CD4-positive, alpha-beta T cell treated with Interleukin-17A for 1 hour (primary cell): Measurements from ENCODE around the gene UBE2J1.
"Not testable (repeated sequence)": the region's sequence is repeated elsewhere in the genome, so short reads cannot be mapped to it uniquely, and the experiment has no call there.

Source experiments
- DNase-seq: peaks from one replicate; pipeline ENCODE4 v3.0.0-alpha.2; 2020

Gene UBE2J1

GRCh38 chr6:89315249-89315885 is 37.2 kb downstream of the UBE2J1 start, which contains the start of gene GABRR2:
GABRR2 (minus strand) TSS chr6:89315299; CDS start chr6:89315165, 134 bp downstream.
- no peak for DNase-seq

GRCh38 chr6:89314692-89315091 is 37.8 kb downstream of the UBE2J1 start:
- DNase-seq = no peak

DNA sequence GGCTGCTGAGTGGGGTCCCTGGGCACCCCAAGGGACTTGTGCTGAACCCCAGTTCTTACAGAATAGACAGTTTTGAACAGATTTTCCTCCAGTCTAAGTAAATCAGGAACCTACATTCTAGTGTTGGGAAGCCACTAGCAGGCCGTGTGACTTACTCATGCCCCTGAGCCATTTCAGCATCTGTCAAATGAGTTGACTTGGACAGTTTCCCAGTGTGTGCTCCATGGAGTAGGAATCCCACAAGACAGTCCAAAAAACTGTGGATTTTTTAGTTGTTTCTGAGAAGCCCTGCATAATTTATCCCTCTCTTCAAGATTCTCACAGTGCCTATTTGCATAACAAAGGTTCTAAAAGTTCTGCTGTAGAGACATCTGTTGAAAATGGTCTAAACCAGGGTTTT is 39.5 kb downstream of the UBE2J1 start:
- DNase-seq = no peak

DNA sequence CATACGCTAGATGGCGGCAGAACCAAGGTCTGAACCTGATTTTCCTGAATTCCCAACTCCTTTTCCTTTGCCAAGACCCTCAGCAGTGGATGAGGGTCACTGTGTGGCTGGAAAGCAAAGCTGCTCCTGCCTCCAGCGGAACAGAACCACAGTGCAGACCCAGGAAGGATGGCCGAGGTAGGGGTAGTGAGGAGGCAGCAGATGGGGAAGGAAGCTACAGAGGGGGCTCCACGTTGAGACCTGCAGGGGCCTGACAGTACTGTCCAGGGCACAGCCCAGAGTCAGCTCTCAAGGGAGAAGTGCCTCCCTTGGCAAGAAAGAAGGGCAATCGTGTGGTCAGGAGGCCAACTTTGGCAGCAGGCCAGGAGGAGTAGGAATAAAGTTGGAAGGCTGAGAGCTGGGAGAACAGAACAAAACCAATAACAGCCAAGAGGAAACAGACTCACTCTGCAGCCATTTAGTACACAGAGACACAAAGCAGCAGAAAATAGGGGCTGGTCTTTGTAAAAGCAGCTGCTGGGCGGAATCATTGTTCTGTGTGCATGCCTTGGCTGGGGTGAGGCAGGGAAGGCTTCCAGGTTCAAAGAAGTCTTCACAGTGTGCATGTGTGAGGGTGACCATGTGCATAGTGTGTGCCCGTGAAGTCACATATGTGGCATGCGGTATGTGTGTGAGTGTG is 40.5 kb downstream of the UBE2J1 start:
- no peak for DNase-seq

DNA sequence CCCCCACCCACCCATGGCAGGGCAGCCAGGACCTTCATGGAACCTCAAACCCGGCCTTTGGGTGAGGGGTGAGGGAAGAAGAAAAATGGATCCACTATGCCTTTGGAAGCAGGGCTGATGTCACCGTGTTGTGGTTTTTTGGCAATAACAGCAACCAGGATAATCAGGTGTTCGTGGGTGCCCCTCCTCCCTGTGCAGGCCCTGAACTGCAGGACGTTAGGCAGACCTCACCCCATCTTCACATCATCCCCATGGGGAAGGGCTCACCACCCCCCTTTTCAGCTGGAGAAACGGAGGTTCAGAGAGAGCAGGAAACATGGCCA is 41.0 kb downstream of the UBE2J1 start:
- no peak for DNase-seq

DNA sequence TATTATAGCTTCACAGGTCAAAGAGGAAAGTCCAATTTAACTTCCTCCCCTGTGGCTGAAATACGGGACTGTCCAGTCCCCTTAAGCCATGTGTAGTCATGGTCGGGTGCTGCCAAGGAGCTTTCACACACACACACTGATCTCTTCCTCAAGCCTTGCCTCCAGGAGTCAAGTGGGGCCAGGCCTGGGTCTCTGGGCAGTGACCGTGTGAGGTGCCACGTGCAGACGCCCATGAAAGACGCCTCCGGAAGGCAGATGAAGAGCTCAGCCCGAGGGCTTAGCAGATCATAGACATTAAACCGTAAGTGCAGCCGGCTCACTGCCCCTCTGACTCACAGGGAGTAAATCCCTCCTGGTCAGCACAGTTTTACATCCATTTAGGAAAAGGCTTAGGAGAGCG is 41.6 kb downstream of the UBE2J1 start:
- DNase-seq = no peak

DNA sequence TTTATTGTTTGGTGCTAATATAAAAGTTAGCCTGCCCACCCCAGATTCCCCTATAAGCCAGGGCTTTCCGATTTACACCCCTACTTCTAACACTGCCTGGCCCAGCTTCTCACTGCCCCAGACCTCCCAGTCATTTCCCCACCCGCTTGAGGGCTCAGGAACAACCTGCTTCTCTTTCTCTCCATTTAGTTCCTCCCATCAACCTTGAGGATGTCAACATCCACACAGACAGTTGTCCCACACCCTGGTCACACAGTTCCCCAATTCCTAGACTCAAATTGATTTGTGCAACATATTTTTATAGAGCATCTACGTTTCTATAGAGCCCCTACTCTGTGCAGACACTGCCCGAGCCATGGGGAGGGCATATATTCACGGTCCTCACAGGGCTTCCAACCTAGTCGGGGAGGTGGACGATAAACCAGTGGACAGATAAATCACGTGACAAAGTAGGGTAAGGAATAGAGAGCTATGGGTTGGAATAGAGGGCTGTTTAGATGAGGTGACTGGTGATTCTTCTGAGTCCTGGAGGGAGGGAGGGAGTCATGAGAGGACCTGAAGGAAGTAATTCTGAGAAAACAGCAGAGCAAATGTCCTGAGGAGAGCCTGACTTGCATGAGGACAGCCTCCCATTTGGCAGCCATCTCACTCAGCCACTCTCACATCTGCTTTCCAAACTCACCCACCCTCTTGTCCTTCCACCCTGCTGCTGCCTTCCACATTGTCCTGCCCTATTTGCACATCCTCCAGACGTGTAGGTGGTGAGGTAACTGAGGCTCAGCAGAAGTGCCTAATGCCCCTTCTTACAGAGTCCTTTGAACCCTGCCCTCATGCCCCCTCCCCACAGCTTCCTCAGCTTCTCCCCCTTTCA is 43.8 kb downstream of the UBE2J1 start:
- DNase-seq = no peak

- not testable (repeated sequence) for DNase-seq
Measured at GRCh38 chr6:89304517-89304916, 48.0 kb downstream of the UBE2J1 start.

GRCh38 chr6:89302936-89303335 is 49.6 kb downstream of the UBE2J1 start:
- no peak for DNase-seq

DNA sequence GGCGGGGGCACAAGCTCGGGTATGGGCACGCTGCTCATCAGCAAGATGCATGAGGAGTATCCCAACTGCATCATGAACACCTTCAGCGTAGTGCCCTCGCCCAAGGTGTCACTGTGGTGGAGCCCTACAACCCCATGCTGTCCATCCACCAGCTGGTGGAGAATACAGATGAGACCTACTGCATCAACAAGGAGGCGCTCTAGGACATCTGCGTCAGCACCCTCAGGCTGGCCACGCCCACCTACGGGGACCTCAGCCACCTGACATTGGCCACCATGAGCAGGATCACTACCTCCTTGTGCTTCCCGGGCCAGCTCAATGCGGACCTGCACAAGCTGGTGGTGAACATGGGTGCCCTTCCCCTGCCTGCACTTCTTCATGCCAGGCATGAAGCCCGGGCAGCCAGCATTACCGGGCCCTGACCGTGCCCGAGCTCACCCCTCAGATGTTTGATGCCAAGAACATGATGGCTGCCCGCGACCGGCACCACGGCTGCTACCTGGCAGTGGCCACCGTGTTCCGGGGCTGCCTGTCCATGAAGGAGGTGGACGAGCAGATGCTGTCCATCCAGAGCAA is 50.2 kb downstream of the UBE2J1 start:
- no peak for DNase-seq

DNA sequence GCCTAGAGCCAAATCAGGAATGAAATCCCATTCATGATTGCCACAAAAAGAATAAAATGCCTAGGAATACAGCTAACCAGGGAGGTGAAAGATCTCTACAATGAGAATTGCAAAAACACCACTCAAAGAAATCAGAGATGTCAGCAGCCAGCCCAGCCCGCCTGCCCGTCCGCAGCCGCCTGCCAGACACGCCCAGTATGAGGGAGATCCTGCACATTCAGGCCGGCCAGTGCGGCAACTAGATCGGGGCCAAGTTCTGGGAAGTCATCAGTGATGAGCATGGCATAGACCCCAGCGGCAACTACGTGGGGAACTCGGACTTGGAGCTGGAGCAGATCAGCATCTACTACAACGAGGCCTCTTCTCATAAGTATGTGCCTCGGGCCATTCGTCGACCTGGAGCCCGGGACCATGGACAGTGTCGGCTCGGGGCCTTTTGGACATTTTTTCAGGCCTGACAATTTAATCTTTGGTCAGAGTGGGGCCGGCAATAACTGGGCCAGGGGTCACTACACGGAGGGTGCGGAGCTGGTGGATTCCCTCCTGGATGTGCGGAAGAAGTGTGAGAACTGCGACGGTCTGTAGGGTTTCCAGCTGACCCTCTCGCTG is 50.8 kb downstream of the UBE2J1 start:
- DNase-seq = no peak

DNA sequence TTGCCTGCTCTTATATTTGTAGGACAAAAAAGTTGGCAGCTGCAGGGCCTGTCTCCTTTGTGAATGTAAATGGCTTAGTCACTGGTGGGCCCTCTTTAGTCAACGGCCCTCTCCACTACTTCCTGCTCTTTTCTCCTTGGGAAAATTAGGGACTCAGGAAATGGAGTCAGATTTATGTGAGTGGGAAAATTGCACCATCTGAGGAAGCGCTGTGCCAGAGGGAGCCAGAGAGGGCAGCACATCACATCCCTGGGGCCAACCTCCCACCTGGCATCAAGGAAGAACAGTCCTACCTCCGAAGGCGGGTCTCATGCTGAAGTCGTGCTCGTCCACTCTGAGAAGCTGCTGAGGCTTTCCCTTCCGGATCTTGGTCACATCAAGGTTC is 53.1 kb downstream of the UBE2J1 start:
- no peak for DNase-seq

DNA sequence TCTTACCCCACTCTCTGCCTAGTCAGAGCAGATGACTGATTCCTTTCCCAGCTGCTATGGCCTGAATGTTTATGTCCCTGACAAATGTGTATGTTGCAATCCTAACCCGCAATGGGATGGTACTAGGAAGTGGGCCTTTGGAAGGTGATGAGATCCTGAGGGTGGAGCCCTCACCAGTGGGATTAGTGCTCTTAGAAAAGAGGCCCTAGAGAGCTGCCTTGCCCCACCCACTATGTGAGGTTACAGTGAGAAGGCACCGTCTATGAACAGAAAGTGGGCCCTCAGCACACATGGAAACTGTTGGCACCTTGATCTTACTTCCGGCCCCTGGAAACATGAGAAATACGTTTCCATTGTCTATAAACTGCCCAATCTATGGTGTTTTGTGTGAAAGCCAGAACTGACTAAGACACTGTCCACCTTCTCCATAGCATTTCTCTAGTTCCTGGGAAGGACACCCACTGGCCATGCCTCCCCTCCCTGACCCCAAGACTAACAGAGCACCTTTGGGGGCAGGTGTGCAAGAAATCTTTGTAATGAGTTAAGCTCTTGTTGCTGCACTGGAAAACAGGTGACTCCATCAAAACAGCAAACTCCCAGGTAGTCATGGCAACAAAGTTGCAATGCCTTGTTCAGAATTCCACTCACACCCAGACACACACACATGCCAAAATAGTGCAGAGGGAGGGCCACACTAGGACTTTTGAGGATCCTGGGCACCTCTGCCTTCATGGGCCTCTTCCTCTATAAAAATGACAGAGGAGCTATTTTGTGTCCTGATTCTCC is 53.6 kb downstream of the UBE2J1 start:
- peak; percentile 64 for DNase-seq

DNA sequence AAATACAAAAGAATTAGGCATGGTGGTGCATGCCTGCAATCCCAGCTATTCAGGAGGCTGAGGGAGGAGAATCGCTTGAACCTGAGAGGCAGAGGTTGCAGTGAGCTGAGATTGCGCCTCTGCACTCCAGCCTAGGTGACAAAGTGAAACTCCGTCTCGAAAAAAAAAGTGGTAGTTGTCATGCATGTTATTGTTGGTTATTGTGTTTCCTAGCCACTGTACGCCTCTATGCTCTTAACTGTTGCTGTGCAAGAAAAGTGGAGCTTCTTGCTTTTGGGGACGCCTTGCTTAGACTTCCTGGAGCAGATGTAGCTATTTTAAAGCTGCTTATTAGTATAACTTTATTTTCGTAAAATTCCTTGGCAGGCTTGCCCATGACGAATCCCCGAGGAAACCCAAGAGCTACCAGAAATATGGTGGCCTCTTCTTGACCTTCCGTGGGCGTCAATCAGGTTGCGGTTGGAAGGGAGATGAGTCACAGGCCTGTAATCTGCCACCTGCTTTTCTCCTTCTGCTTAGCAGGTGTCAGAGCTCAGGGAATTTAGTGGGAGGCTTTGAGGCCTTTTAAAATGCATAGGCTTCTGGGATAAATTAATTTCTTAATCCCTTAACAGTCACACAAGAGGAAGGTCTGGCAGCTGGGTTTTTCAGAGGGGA is 54.7 kb downstream of the UBE2J1 start:
- peak; percentile 69 for DNase-seq

DNA sequence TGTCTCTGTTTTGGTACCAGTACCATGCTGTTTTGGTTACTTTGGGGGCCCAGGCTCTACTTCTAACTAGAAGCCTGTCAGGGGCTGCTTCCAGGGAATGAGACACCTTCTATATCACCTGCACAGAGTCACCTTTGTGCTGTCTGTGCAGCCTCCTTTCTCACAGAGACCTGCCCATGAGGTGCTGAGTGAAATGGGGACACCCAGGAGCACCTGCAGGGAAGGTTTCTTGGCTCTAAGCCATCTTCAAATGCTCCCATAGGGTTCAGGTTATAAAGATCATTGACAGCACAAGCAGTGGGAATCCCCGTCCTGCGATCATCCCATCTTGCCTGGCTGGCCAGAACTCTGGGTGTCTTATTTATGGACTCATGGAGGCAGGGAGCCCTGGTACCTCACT is 56.5 kb downstream of the UBE2J1 start:
- no peak for DNase-seq

- DNase-seq = not testable (repeated sequence)
Measured at GRCh38 chr6:89295116-89295515, 57.4 kb downstream of the UBE2J1 start.

DNA sequence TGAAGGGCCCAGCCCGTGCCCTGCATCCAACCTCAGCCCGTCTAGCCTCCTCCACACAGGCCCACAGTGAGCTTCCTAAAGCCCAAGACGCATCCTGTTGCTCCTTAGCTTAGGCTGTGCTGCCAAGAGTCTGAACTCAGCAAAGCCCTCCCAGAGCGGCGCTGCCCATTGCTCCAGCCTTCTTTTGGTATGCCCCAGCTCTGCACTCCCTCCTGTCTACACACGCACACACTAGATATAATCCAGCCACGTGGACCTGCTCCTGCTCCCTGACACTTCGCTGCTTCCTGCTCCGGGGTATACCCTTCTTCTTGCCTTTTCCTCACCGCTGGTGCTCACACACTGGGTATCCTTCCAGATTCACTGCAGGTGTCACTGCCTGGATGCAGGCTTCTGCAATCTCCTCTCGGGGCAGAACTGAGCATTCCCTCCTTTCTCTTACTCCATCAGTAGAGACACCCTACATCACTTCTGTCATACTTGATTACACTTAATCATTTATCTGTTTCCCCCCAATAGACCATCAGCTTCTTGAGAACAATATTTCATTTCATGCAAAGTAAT is 61.2 kb downstream of the UBE2J1 start:
- no peak for DNase-seq

- no peak for DNase-seq
Measured at GRCh38 chr6:89290401-89291155, 61.9 kb downstream of the UBE2J1 start.

GRCh38 chr6:89289710-89290109 is 62.8 kb downstream of the UBE2J1 start:
- no peak for DNase-seq

GRCh38 chr6:89287351-89288028 is 65.0 kb downstream of the UBE2J1 start:
- DNase-seq = no peak
